Mucosa of stomach (tissue), 1 donor: ENCODE measurements around the gene HNRNPC.

Experiments
- H3K27me3 ChIP-seq: one replicate; pipeline ENCODE4 v1.7.0; 2013; ENCODE audit warnings: mild to moderate bottlenecking, low read length; ENCODE audit not compliant: control insufficient read depth, insufficient read depth
- H3K36me3 ChIP-seq: one replicate; pipeline ENCODE4 v1.7.0; 2013; ENCODE audit warnings: low read length; ENCODE audit not compliant: control insufficient read depth, insufficient read depth
- H3K4me1 ChIP-seq: one replicate; pipeline ENCODE4 v1.7.0; 2013; ENCODE audit warnings: mild to moderate bottlenecking, low read length; ENCODE audit not compliant: control insufficient read depth, insufficient read depth
- H3K4me3 ChIP-seq: one replicate; pipeline ENCODE4 v1.7.0; 2013; ENCODE audit warnings: low read length
- H3K9ac ChIP-seq: one replicate; pipeline ENCODE4 v1.7.0; 2013; ENCODE audit warnings: mild to moderate bottlenecking, low read length, moderate library complexity
- H3K9me3 ChIP-seq: one replicate; pipeline ENCODE4 v1.7.0; 2013; ENCODE audit warnings: mild to moderate bottlenecking, low read length, moderate library complexity; ENCODE audit not compliant: control insufficient read depth
- donor health status: Pancreatic carcinoma.

Gene HNRNPC

GRCh38 chr14:21255385-21256101, 13.7 kb downstream of the HNRNPC start:
- Histone ChIP-seq H3K9ac (no peak overlapping the region), H3K4me3 (no peak overlapping the region), H3K27me3 (no peaks in the 10 kb centered on the region), H3K4me1 (peaks cover 22% of the 10 kb centered on the region), H3K9me3 (no peaks in the 10 kb centered on the region), H3K36me3 (peaks cover 17% of the 10 kb centered on the region)

- no peaks in the 10 kb centered on the region for H3K9me3 ChIP-seq
- H3K4me3 ChIP-seq: no peak overlapping the region
- H3K9ac ChIP-seq: no peak overlapping the region
- H3K27me3 ChIP-seq: no peaks in the 10 kb centered on the region
- peaks cover 15% of the 10 kb centered on the region for H3K4me1 ChIP-seq
- peaks cover 8% of the 10 kb centered on the region for H3K36me3 ChIP-seq
These were observed 17.1 kb downstream of the HNRNPC start for GRCh38 chr14:21252149-21252548.

GRCh38 chr14:21251215-21251614, 18.0 kb downstream of the HNRNPC start:
- Histone ChIP-seq H3K4me3 (no peak overlapping the region), H3K27me3 (no peaks in the 10 kb centered on the region), H3K9ac (no peak overlapping the region), H3K36me3 (peaks cover 4% of the 10 kb centered on the region), H3K4me1 (peaks cover 6% of the 10 kb centered on the region), H3K9me3 (no peaks in the 10 kb centered on the region)

GRCh38 chr14:21248739-21249411, 20.4 kb downstream of the HNRNPC start:
- Histone ChIP-seq H3K4me1 (peaks cover 4% of the 10 kb centered on the region), H3K36me3 (peaks cover 8% of the 10 kb centered on the region), H3K9me3 (no peaks in the 10 kb centered on the region), H3K4me3 (no peak overlapping the region), H3K9ac (no peak overlapping the region), H3K27me3 (no peaks in the 10 kb centered on the region)

GRCh38 chr14:21248338-21248737, 20.9 kb downstream of the HNRNPC start:
- peaks cover 8% of the 10 kb centered on the region for H3K36me3 ChIP-seq
- H3K27me3 ChIP-seq: no peaks in the 10 kb centered on the region
- H3K9me3 ChIP-seq: no peaks in the 10 kb centered on the region

GRCh38 chr14:21245813-21246212, 23.4 kb downstream of the HNRNPC start:
- Histone ChIP-seq H3K9ac (no peak overlapping the region), H3K4me3 (no peak overlapping the region), H3K9me3 (no peaks in the 10 kb centered on the region), H3K27me3 (no peaks in the 10 kb centered on the region), H3K4me1 (peaks cover 10% of the 10 kb centered on the region), H3K36me3 (peaks cover 8% of the 10 kb centered on the region)

More at GRCh38 chr14:21248338-21248737, 20.9 kb downstream of the HNRNPC start:
- Histone ChIP-seq H3K4me1 (peaks cover 4% of the 10 kb centered on the region), H3K9ac (no peak overlapping the region), H3K4me3 (no peak overlapping the region)

- Histone ChIP-seq H3K27me3 (no peaks in the 10 kb centered on the region), H3K36me3 (peaks cover 4% of the 10 kb centered on the region), H3K4me3 (no peak overlapping the region), H3K9me3 (no peaks in the 10 kb centered on the region), H3K4me1 (peaks cover 15% of the 10 kb centered on the region), H3K9ac (no peak overlapping the region)
These were observed 24.7 kb downstream of the HNRNPC start for GRCh38 chr14:21244544-21244943.

GRCh38 chr14:21241218-21241819, 27.9 kb downstream of the HNRNPC start:
- Histone ChIP-seq H3K27me3 (no peaks in the 10 kb centered on the region), H3K9me3 (no peaks in the 10 kb centered on the region), H3K9ac (no peak overlapping the region), H3K4me1 (peaks cover 11% of the 10 kb centered on the region), H3K4me3 (no peak overlapping the region), H3K36me3 (peaks cover 8% of the 10 kb centered on the region)

GRCh38 chr14:21240417-21240816, 28.8 kb downstream of the HNRNPC start:
- Histone ChIP-seq H3K4me3 (no peak overlapping the region), H3K36me3 (peaks cover 8% of the 10 kb centered on the region), H3K4me1 (peaks cover 11% of the 10 kb centered on the region), H3K27me3 (no peaks in the 10 kb centered on the region), H3K9me3 (no peaks in the 10 kb centered on the region), H3K9ac (no peak overlapping the region)

- H3K9me3 ChIP-seq: no peaks in the 10 kb centered on the region
- no peak overlapping the region for H3K4me3 ChIP-seq
- no peak overlapping the region for H3K9ac ChIP-seq
- H3K4me1 ChIP-seq: peaks cover 11% of the 10 kb centered on the region
- H3K27me3 ChIP-seq: no peaks in the 10 kb centered on the region
- peaks cover 5% of the 10 kb centered on the region for H3K36me3 ChIP-seq
These were observed 30.3 kb downstream of the HNRNPC start for GRCh38 chr14:21238823-21239518.

GRCh38 chr14:21236948-21237797, 32.1 kb downstream of the HNRNPC start:
- Histone ChIP-seq H3K9me3 (no peaks in the 10 kb centered on the region), H3K4me3 (no peak overlapping the region), H3K4me1 (peaks cover 16% of the 10 kb centered on the region), H3K9ac (no peak overlapping the region), H3K36me3 (peaks cover 5% of the 10 kb centered on the region), H3K27me3 (no peaks in the 10 kb centered on the region)
